ENCODE results near the gene C3orf85. TPM values are rescaled to one million over a fixed set of nuclear protein-coding genes. Genes with fewer than 3 reads are reported as not detected.
"Not testable (repeated sequence)": the region's sequence is repeated elsewhere in the genome, so short reads cannot be mapped to it uniquely, and the experiment has no call there.

Gene C3orf85
- total RNA-seq (2014; rRNA removed; shearing (Covaris generic)), result not detected in 2 replicates

- no peak for DNase-seq (ENCODE audit: low spot score)
Observed at GRCh38 chr3:109136523-109136922, at the start of gene C3orf85. C3orf85 (plus strand) TSS chr3:109136719; CDS start chr3:109136848, 129 bp downstream.

GRCh38 chr3:109089265-109089664 is 47.3 kb upstream of the C3orf85 start:
- DNase-seq (ENCODE audit: low spot score), result no peak

GRCh38 chr3:109091846-109092245 is 44.7 kb upstream of the C3orf85 start:
- no peak for DNase-seq (ENCODE audit: low spot score)

GRCh38 chr3:109093561-109093960 is 43.0 kb upstream of the C3orf85 start:
- DNase-seq (ENCODE audit: low spot score), result no peak

- DNase-seq (ENCODE audit: low spot score), result no peak
Observed at GRCh38 chr3:109095166-109095565, 41.4 kb upstream of the C3orf85 start.

GRCh38 chr3:109098079-109098644 is 38.4 kb upstream of the C3orf85 start:
- DNase-seq (ENCODE audit: low spot score), result no peak

GRCh38 chr3:109109574-109109973 is 26.9 kb upstream of the C3orf85 start:
- DNase-seq (ENCODE audit: low spot score), result no peak

GRCh38 chr3:109112946-109113760 is 23.4 kb upstream of the C3orf85 start:
- no peak for DNase-seq (ENCODE audit: low spot score)

GRCh38 chr3:109114746-109115145 is 21.8 kb upstream of the C3orf85 start:
- DNase-seq (ENCODE audit: low spot score), result no peak

- DNase-seq (ENCODE audit: low spot score), result no peak
Observed at GRCh38 chr3:109115451-109115850, 21.1 kb upstream of the C3orf85 start.

- no peak for DNase-seq (ENCODE audit: low spot score)
Observed at GRCh38 chr3:109116031-109116430, 20.5 kb upstream of the C3orf85 start.

- no peak for DNase-seq (ENCODE audit: low spot score)
Observed at GRCh38 chr3:109117939-109118338, 18.6 kb upstream of the C3orf85 start, which contains the start of gene MORC1. MORC1 (minus strand) TSS chr3:109118134; CDS start chr3:109118059, 75 bp downstream.

GRCh38 chr3:109118584-109118983 is 17.9 kb upstream of the C3orf85 start:
- DNase-seq (ENCODE audit: low spot score), result no peak

- no peak for DNase-seq (ENCODE audit: low spot score)
Observed at GRCh38 chr3:109122690-109123089, 13.8 kb upstream of the C3orf85 start.

GRCh38 chr3:109125902-109126301 is 10.6 kb upstream of the C3orf85 start:
- no peak for DNase-seq (ENCODE audit: low spot score)

GRCh38 chr3:109127553-109127952 is 9.0 kb upstream of the C3orf85 start:
- DNase-seq (ENCODE audit: low spot score), result no peak

GRCh38 chr3:109131276-109131675 is 5.2 kb upstream of the C3orf85 start:
- no peak for DNase-seq (ENCODE audit: low spot score)

- peak; percentile 85 for DNase-seq (ENCODE audit: low spot score)
Observed at GRCh38 chr3:109132801-109133473, 3.6 kb upstream of the C3orf85 start.

- DNase-seq (ENCODE audit: low spot score), result not testable (repeated sequence)
Observed at GRCh38 chr3:109133474-109133816, 3.1 kb upstream of the C3orf85 start.

- DNase-seq (ENCODE audit: low spot score), result no peak
Observed at GRCh38 chr3:109137761-109138160, 1.2 kb downstream of the C3orf85 start.

- no peak for DNase-seq (ENCODE audit: low spot score)
Observed at GRCh38 chr3:109140318-109140717, 3.8 kb downstream of the C3orf85 start.

GRCh38 chr3:109143646-109144045 is 7.1 kb downstream of the C3orf85 start:
- DNase-seq (ENCODE audit: low spot score), result no peak

GRCh38 chr3:109149078-109149477 is 12.6 kb downstream of the C3orf85 start:
- no peak for DNase-seq (ENCODE audit: low spot score)

Data from A172 (cell line).